ENCODE measurements around the gene WDFY1.

Gene WDFY1

GRCh38 chr2:223972656-223973102, 27.5 kb upstream of the WDFY1 start:
- no peak for DNase-seq (ENCODE audit: low spot score in 2 of 2)
- ATAC-seq (ENCODE audit: low read depth): no peak
- H3K4me1 Mint-ChIP-seq: no peaks in the 10 kb centered on the region
- no peaks in the 10 kb centered on the region for H3K27me3 Mint-ChIP-seq
- H3K27ac Mint-ChIP-seq: no peak overlapping the region
- no peaks in the 10 kb centered on the region for H3K9me3 Mint-ChIP-seq
- no peak overlapping the region for H3K4me3 Mint-ChIP-seq
- peaks cover 2% of the 10 kb centered on the region for H3K36me3 Mint-ChIP-seq

- ATAC-seq (ENCODE audit: low read depth) (no peak), DNase-seq (ENCODE audit: low spot score in 2 of 2) (no peak)
- Mint-ChIP-seq H3K4me3 (no peak overlapping the region), H3K9me3 (no peaks in the 10 kb centered on the region), H3K27me3 (no peaks in the 10 kb centered on the region), H3K27ac (no peak overlapping the region), H3K4me1 (no peaks in the 10 kb centered on the region), H3K36me3 (peaks cover 2% of the 10 kb centered on the region)
These were observed 26.6 kb upstream of the WDFY1 start for GRCh38 chr2:223971731-223972130.

GRCh38 chr2:223970343-223971128, 25.4 kb upstream of the WDFY1 start:
- DNase-seq (ENCODE audit: low spot score in 2 of 2) (peak; percentile 60 to 70), ATAC-seq (ENCODE audit: low read depth) (peak; percentile 60)
- Mint-ChIP-seq H3K4me1 (no peaks in the 10 kb centered on the region), H3K36me3 (peaks cover 6% of the 10 kb centered on the region), H3K27me3 (no peaks in the 10 kb centered on the region), H3K9me3 (no peaks in the 10 kb centered on the region), H3K27ac (no peak overlapping the region), H3K4me3 (no peak overlapping the region)

GRCh38 chr2:223969856-223970255, 24.7 kb upstream of the WDFY1 start:
- no peaks in the 10 kb centered on the region for H3K4me1 Mint-ChIP-seq
- H3K4me3 Mint-ChIP-seq: no peak overlapping the region
- no peaks in the 10 kb centered on the region for H3K27me3 Mint-ChIP-seq
- ATAC-seq (ENCODE audit: low read depth) (no peak), DNase-seq (ENCODE audit: low spot score in 2 of 2) (no peak)
- peaks cover 6% of the 10 kb centered on the region for H3K36me3 Mint-ChIP-seq
- H3K27ac Mint-ChIP-seq: no peak overlapping the region
- no peaks in the 10 kb centered on the region for H3K9me3 Mint-ChIP-seq

- DNase-seq (ENCODE audit: low spot score in 2 of 2): no peak
- Mint-ChIP-seq H3K36me3 (peaks cover 6% of the 10 kb centered on the region), H3K9me3 (no peaks in the 10 kb centered on the region), H3K4me3 (no peak overlapping the region), H3K27me3 (no peaks in the 10 kb centered on the region), H3K4me1 (no peaks in the 10 kb centered on the region), H3K27ac (no peak overlapping the region)
- ATAC-seq (ENCODE audit: low read depth): no peak
These were observed 24.2 kb upstream of the WDFY1 start for GRCh38 chr2:223969315-223969714.

- DNase-seq (ENCODE audit: low spot score in 2 of 2) (no peak), ATAC-seq (ENCODE audit: low read depth) (no peak)
- Mint-ChIP-seq H3K27me3 (no peaks in the 10 kb centered on the region), H3K4me3 (no peak overlapping the region), H3K4me1 (no peaks in the 10 kb centered on the region), H3K36me3 (peaks cover 8% of the 10 kb centered on the region), H3K9me3 (no peaks in the 10 kb centered on the region), H3K27ac (peak overlapping the region; percentile 45)
These were observed 22.8 kb upstream of the WDFY1 start for GRCh38 chr2:223967981-223968380.

- Mint-ChIP-seq H3K36me3 (peaks cover 9% of the 10 kb centered on the region), H3K27ac (no peak overlapping the region)
- no peak for ATAC-seq (ENCODE audit: low read depth)
These were observed 14.6 kb upstream of the WDFY1 start for GRCh38 chr2:223959688-223960087.

GRCh38 chr2:223957092-223957851, 12.1 kb upstream of the WDFY1 start, which contains the start of gene MRPL44:
TSS of gene MRPL44 (plus strand) at chr2:223957463. CDS start at chr2:223957473, 10 bp downstream.
- Mint-ChIP-seq H3K27ac (peak within 1 kb of the TSS; percentile 86), H3K9me3 (no peaks in the 10 kb centered on the region), H3K4me3 (peak within 1 kb of the TSS; percentile 94), H3K4me1 (peaks cover 41% of the 10 kb centered on the region), H3K27me3 (no peaks in the 10 kb centered on the region), H3K36me3 (peaks cover 7% of the 10 kb centered on the region)
- ATAC-seq (ENCODE audit: low read depth): peak; percentile 95
- peak; percentile 98 to 99 for DNase-seq (ENCODE audit: low spot score in 2 of 2)

More at GRCh38 chr2:223959688-223960087, 14.6 kb upstream of the WDFY1 start:
- DNase-seq (ENCODE audit: low spot score in 2 of 2): no peak
- peaks cover 31% of the 10 kb centered on the region for H3K4me1 Mint-ChIP-seq
- H3K4me3 Mint-ChIP-seq: peak overlapping the region; percentile 41
- no peaks in the 10 kb centered on the region for H3K27me3 Mint-ChIP-seq
- no peaks in the 10 kb centered on the region for H3K9me3 Mint-ChIP-seq

- Mint-ChIP-seq H3K4me3 (peak overlapping the region; percentile 74), H3K36me3 (peaks cover 4% of the 10 kb centered on the region), H3K27me3 (no peaks in the 10 kb centered on the region), H3K27ac (peak overlapping the region; percentile 86), H3K4me1 (peaks cover 43% of the 10 kb centered on the region), H3K9me3 (no peaks in the 10 kb centered on the region)
- ATAC-seq (ENCODE audit: low read depth) (no peak), DNase-seq (ENCODE audit: low spot score in 2 of 2) (no peak)
These were observed 11.2 kb upstream of the WDFY1 start for GRCh38 chr2:223956300-223956699.

GRCh38 chr2:223954401-223954800, 9.3 kb upstream of the WDFY1 start:
- DNase-seq (ENCODE audit: low spot score in 2 of 2): no peak
- Mint-ChIP-seq H3K27me3 (no peaks in the 10 kb centered on the region), H3K27ac (no peak overlapping the region), H3K4me1 (peaks cover 40% of the 10 kb centered on the region), H3K4me3 (no peak overlapping the region), H3K36me3 (no peaks in the 10 kb centered on the region), H3K9me3 (no peaks in the 10 kb centered on the region)
- no peak for ATAC-seq (ENCODE audit: low read depth)

- peak overlapping the region; percentile 94 for H3K27ac Mint-ChIP-seq
These were observed 7.3 kb upstream of the WDFY1 start for GRCh38 chr2:223952280-223952968.

GRCh38 chr2:223950448-223951347, 5.6 kb upstream of the WDFY1 start:
- ATAC-seq (ENCODE audit: low read depth): no peak
- Mint-ChIP-seq H3K4me3 (peak overlapping the region; percentile 84), H3K9me3 (no peaks in the 10 kb centered on the region), H3K36me3 (no peaks in the 10 kb centered on the region), H3K27me3 (no peaks in the 10 kb centered on the region), H3K27ac (peak overlapping the region; percentile 94), H3K4me1 (peaks cover 45% of the 10 kb centered on the region)
- no peak for DNase-seq (ENCODE audit: low spot score in 2 of 2)

More at GRCh38 chr2:223952280-223952968, 7.3 kb upstream of the WDFY1 start:
- no peaks in the 10 kb centered on the region for H3K36me3 Mint-ChIP-seq
- ATAC-seq (ENCODE audit: low read depth) (peak; percentile 62), DNase-seq (ENCODE audit: low spot score in 2 of 2) (peak in 1 of 2 donors; percentile 41)
- H3K4me3 Mint-ChIP-seq: peak overlapping the region; percentile 79
- H3K4me1 Mint-ChIP-seq: peaks cover 47% of the 10 kb centered on the region
- no peaks in the 10 kb centered on the region for H3K9me3 Mint-ChIP-seq
- H3K27me3 Mint-ChIP-seq: no peaks in the 10 kb centered on the region

GRCh38 chr2:223949241-223949840, 4.2 kb upstream of the WDFY1 start:
- ATAC-seq (ENCODE audit: low read depth) (no peak), DNase-seq (ENCODE audit: low spot score in 2 of 2) (no peak)
- H3K4me3 Mint-ChIP-seq: peak overlapping the region; percentile 58
- H3K27ac Mint-ChIP-seq: peak overlapping the region; percentile 81
- H3K9me3 Mint-ChIP-seq: no peaks in the 10 kb centered on the region
- peaks cover 45% of the 10 kb centered on the region for H3K4me1 Mint-ChIP-seq
- no peaks in the 10 kb centered on the region for H3K36me3 Mint-ChIP-seq
- H3K27me3 Mint-ChIP-seq: no peaks in the 10 kb centered on the region

Measured in memory B cell (primary cell).